ENCODE data around the gene CROCC2. TPM values are rescaled to one million over a fixed set of nuclear protein-coding genes. Genes with fewer than 3 reads are reported as not detected.

The CROCC2 gene
- total RNA-seq, 4 donors from 2014 or later = 0.27 to 0.83 TPM; not detected in 2

DNA sequence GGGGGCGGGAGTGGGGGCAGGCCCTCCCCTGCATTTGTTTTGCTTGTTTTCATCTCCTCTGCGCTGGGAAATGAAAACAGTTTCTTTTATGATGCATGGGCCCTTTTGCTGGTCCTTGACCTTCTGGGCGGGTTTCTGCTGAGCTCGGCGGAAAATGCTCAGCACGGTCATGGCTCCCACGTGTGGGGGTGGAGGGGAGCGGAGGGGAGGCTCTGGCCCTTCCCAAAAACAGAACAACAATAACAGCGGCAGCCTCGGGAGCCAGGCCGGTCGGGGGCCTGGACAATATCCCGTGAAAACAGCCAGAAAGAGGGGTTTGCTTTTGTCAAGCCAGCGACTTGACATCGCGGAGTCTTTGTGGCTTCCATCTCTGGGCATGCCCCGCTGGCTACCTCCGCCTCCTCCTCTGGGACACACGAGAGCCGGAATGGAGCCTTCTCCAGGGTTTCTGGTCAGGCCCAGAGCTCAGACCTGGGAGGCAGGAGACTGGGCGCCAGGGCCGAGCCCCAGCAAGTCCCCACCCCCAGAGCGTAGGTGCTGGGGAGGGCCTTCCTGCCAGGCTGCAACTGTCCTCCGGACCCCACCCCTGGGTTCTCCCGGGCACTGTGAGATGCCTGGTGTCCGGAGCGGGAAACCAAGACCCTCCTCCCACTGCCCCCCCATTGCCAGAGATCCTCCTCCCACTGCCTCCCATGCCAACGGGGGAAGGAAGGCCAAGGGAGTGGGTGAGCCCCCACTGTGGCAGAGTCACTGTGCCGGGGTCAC lies 56.3 kb downstream of the CROCC2 start:
- Histone ChIP-seq H3K27me3 (no peaks in the 10 kb centered on the region), H3K27ac (peak overlapping the region; percentile 55 to 86 (median 64)), H3K4me1 (peaks cover 0 to 32% (median 0%) of the 10 kb centered on the region in 4 donors), H3K36me3 (no peaks in the 10 kb centered on the region), H3K9me3 (no peaks in the 10 kb centered on the region), H3K4me3 (no peak overlapping the region)
- DNase-seq = peak in 2 of 3 donors; percentile 53 to 65
- no peak for TF ChIP-seq POLR2A (IDR thresholded peaks at IDR 0.05)
- TF ChIP-seq, protein P1, sequence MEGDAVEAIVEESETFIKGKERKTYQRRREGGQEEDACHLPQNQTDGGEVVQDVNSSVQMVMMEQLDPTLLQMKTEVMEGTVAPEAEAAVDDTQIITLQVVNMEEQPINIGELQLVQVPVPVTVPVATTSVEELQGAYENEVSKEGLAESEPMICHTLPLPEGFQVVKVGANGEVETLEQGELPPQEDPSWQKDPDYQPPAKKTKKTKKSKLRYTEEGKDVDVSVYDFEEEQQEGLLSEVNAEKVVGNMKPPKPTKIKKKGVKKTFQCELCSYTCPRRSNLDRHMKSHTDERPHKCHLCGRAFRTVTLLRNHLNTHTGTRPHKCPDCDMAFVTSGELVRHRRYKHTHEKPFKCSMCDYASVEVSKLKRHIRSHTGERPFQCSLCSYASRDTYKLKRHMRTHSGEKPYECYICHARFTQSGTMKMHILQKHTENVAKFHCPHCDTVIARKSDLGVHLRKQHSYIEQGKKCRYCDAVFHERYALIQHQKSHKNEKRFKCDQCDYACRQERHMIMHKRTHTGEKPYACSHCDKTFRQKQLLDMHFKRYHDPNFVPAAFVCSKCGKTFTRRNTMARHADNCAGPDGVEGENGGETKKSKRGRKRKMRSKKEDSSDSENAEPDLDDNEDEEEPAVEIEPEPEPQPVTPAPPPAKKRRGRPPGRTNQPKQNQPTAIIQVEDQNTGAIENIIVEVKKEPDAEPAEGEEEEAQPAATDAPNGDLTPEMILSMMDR (IDR thresholded peaks at IDR 0.05) = no peak

DNA sequence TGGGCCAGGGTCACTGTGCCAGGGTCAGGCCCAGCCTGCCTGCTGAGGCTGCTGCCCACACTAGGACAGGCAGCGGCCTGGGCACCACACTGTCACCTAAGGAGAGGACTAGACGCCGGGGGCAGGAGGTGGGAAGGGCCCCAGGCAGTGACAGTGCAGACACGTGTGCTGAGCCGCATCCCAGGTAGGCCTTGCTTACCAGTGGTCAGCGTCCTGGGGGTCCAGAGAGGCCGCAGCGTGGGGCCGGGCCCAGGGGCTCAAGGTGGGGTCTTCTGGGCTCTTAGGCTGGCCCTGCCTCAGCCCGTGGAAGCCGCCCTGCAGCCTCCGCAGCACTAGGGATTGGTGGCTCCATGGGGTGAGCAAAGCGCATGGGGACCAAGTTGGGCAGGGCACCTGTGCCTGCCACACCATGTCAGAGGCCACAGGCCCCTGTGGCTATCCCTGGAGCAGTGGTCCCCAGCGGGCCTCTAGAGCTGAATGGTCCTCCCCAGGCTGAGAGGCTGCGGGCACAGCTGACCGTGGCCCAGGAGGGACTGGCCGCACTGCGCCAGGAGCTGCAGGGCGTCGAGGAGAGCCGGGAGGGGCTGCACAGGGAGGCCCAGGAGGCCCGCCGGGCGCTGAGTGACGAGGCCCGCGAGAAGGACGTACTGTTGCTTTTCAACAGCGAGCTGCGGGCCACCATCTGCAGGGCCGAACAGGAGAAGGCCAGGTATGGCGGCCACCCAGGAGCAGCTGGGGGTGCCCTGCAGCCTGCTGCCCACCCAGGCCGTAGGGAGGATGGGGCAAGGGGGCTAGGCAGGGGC lies 57.1 kb downstream of the CROCC2 start:
- H3K27me3 ChIP-seq = no peaks in the 10 kb centered on the region
- no peaks in the 10 kb centered on the region for H3K9me3 ChIP-seq
- peak overlapping the region; percentile 55 to 86 (median 64) for H3K27ac ChIP-seq
- no peaks in the 10 kb centered on the region for H3K36me3 ChIP-seq
- H3K4me1 ChIP-seq = peaks cover 0 to 32% (median 0%) of the 10 kb centered on the region in 4 donors
- TF ChIP-seq, protein P1 (IDR thresholded peaks at IDR 0.05) = no peak
- TF ChIP-seq POLR2A (IDR thresholded peaks at IDR 0.05) = no peak
- no peak overlapping the region for H3K4me3 ChIP-seq
- peak in 2 of 3 donors; percentile 39 to 43 for DNase-seq

DNA sequence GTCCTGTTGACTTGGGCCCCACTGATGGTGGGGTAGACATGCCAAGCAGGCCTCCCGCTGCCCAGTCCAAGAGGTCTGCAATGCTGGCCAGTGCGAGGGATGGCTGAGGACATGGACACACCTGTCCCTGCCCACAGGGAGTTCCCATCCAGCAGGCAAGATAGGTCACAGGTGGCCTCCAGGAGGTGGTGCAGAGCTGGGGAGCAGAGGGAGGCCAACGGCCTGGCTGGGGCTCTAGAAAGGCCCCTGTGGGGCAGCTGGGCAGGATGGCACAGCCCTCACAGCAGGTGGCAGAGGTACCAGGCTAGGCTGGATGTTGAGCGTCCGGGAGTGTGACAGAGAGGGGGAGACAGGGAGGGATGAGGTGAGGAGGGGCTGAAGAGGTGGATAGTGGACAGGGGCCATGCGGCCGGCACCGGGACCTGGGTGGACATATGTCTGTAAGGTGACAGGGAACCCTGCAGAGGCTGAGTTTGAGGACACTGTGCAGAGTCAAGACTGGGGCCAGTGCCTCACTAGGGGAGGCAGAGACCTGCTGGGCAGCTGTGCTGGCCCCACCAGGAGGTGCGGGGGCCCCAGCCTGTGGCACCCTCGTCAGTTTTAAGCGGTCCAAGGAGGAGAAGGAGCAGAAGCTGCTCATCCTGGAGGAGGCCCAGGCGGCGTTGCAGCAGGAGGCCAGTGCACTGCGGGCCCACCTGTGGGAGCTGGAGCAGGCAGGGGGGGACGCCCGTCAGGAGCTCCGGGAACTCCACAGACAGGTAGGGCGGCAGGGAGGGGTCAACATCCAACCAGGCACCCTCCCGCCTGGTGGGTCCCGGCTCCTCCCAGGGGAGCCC lies 58.0 kb downstream of the CROCC2 start:
- DNase-seq = peak in 2 of 3 donors; percentile 41 to 44
- H3K4me1 ChIP-seq = peaks cover 0 to 32% (median 0%) of the 10 kb centered on the region in 4 donors
- no peak overlapping the region for H3K27ac ChIP-seq
- no peaks in the 10 kb centered on the region for H3K9me3 ChIP-seq
- H3K36me3 ChIP-seq = no peaks in the 10 kb centered on the region
- no peaks in the 10 kb centered on the region for H3K27me3 ChIP-seq
- no peak overlapping the region for H3K4me3 ChIP-seq
- no peak for TF ChIP-seq POLR2A (IDR thresholded peaks at IDR 0.05)
- TF ChIP-seq, protein P1 (IDR thresholded peaks at IDR 0.05) = no peak

DNA sequence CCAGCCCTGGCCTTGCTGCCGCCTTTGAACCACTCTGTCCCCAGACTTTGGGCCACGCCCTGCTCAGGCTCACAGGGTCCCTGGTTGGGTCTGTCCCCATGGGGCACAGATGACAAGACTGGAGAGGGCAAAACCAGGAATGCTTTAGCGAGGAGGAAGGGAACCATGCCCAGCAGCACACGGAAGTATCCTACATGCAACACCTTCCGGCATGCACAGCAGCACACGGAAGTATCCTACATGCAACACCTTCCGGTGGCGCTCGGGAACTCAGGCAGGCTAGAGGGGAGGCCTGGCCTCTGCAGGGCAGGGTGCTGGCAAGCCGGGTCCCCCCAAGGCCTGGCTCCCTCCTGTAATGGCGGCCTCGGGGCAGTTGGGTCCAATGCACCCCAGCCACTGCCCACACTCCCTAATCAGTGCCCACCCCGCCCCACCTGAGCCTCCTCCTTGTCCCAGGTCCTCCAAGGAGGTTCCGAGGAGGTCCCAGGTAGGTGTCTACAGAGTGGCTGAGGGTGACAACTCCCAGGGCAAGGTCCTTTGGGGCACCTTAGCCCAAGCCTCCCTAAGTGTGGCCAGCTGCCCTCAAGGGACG lies 58.7 kb downstream of the CROCC2 start:
- peaks cover 0 to 29% (median 0%) of the 10 kb centered on the region in 4 donors for H3K4me1 ChIP-seq
- no peak overlapping the region for H3K4me3 ChIP-seq
- H3K27ac ChIP-seq = peak overlapping the region in 1 of 4 donors; percentile 35
- H3K9me3 ChIP-seq = no peaks in the 10 kb centered on the region
- TF ChIP-seq, protein P1 (IDR thresholded peaks at IDR 0.05) = no peak
- TF ChIP-seq POLR2A (IDR thresholded peaks at IDR 0.05) = no peak
- H3K27me3 ChIP-seq = no peaks in the 10 kb centered on the region
- no peaks in the 10 kb centered on the region for H3K36me3 ChIP-seq
- peak in 2 of 3 donors; percentile 35 to 39 for DNase-seq

Measured in Peyer's patch (tissue), 4 donors.